CD4-positive, alpha-beta T cell treated with Interleukin-6 for 4 hours (primary cell): Measurements from ENCODE around the gene PIGU.
"Not testable (repeated sequence)": the region's sequence is repeated elsewhere in the genome, so short reads cannot be mapped to it uniquely, and the experiment has no call there.

Experiments used
- DNase-seq: peaks from one replicate; pipeline ENCODE4 v3.0.0-alpha.2; 2020; ENCODE audit warnings: mixed read lengths

The PIGU gene

DNA sequence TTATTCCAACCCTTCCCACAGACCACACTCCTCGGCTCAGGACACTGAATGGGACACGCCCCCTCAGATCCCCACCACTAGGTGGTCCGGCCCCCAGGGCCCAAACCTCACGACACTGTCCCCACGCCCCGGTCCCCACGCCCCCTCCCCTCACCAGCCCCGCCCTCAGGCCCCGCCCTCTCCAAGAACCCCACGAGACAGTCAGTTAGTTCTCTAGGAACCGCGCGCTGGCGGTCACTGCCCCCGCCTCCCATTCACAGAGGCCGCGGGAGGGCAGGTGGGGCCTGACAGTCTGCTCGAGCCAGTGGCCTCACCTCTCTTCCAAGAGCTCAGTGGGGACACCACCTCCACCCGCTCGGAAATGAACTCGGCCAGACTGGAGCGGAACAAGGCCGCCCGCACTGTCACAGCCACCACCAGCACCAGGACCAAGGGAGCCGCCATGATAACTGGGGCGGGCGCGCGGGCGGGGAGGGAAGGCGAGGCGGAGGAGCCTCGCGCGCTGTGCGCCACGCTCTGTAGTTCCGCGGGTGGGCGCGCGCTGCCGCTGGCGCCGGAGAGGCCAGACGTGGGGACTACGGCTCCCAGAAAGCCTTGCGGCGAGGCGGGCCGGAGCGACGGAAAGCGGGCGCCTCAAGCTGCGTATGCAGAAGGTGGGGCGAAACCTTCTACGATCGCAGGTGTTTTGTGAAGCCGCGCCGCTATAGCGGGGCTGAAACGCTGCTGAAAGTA is at the start of gene PIGU:
TSS of gene PIGU (minus strand) at position 451 of the 732 bp plus-strand sequence. CDS start at position 444, 7 bp downstream.
- DNase-seq, result peak; percentile 96

- no peak for DNase-seq
Observed at GRCh38 chr20:34724172-34724571, 47.3 kb upstream of the PIGU start.

- DNase-seq, result not testable (repeated sequence)
Observed at GRCh38 chr20:34722560-34722959, 45.7 kb upstream of the PIGU start.

DNA sequence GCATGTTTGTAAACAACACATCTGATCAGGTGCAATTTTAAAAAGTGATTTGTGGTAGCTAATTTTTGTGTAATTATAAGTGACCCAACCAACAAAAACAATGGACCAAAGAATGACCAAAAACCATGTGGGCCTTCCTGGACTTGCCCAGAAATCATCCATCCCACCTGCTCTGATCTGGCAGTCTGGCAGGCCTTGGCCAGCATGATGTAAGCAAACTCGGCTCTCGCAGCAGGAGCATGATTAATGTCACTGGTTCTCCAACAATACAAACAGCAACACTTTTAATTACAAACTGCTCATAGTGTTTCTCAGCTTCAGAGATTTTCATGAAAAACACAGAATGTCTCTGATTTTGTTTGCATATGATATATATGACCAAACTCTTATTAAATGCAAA is 43.4 kb upstream of the PIGU start:
- DNase-seq, result no peak

DNA sequence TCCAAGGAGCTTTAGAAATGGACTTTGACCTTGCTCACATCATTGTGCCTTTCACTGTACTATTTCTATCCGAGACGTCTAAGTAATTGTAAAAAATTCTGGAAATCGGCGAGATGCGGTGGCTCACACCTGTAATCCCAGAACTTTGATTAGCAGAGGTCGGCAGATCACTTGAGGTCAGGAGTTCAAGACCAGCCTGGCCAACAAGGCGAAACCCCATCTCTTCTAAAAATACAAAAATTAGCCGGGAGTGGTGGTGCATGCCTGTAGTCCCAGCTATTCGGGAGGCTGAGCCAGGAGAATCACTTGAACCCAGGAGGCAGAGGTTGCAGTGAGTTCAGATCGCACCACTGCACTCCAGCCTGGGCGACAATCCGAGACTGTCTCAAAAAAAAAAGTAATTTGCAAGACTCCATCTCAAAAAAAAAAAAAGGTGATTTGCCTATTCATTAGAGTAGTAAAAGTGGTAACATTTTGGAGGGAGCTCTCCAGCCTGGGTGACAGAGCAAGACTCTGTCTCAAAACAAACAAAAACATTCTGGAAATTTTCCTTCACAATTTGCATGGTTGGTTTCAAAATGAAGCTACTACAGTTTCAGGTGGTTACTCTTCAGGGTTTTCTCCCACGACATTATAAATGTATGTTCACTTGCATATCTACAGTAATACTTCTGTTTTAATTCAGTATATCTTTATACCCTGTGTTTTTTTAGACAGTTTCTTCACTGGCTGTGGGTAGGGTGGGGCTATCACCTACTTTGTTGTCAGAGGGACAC is 42.5 kb upstream of the PIGU start:
- not testable (repeated sequence) for DNase-seq

DNA sequence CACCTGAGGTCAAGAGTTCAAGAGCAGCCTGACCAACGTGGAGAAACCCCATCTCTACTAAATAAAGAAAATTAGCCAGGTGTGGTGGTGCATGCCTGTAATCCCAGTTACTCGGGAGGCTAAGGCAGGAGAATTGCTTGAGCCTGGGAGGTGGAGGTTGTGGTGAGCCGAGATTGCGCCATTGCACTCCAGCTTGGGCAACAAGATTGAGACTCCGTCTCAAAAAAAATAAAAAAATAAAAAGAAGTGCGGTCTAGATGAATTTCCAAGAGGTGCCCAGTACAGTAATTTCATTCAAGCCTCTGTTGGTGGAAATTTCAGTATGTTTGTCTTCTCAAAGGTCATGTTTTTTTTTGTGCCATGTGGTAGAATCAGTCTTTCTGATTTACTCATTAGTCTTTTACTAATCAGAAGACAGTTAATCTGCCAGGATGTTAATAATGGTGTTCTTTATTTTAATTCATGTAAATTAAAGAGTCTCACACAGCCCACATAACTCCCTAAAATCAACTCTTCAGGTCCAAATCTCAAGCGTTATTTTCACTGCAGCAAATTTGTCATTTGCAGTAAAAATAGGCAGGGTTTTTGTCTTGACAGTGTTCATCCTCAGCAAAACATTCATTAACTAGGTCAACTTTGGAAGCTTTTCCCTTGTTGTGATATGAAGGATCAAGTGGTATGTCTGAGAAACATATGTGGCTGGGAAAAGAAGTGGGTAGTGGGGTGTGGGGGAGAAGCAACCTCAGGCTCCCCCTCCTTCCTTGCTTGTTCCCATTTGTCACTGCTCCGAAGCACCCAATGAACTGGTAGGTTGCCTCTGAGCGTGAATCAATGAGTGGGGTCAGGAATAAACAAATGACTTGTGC is 40.6 kb upstream of the PIGU start:
- DNase-seq, result no peak

GRCh38 chr20:34716921-34717229 is 40.0 kb upstream of the PIGU start:
- DNase-seq, result no peak

DNA sequence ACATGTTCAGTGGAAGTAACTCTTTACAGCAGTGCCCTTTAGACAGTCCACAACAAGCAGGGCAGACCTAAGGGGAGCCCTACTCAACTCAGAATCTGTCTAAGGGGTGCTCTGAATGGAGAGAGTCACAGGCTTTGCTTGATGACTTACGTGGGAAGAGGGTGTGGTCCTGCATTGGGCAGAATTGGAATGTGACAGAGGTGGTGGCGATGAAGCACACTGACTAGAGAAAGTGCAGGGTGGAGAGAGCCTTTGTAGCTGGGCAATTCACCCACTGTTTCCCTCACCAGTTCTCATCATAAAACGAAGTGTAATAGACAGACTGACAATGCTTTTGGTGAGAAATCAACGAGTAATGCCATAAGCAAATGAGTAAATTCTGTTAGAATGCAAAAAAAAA is 38.5 kb upstream of the PIGU start:
- DNase-seq, result no peak

DNA sequence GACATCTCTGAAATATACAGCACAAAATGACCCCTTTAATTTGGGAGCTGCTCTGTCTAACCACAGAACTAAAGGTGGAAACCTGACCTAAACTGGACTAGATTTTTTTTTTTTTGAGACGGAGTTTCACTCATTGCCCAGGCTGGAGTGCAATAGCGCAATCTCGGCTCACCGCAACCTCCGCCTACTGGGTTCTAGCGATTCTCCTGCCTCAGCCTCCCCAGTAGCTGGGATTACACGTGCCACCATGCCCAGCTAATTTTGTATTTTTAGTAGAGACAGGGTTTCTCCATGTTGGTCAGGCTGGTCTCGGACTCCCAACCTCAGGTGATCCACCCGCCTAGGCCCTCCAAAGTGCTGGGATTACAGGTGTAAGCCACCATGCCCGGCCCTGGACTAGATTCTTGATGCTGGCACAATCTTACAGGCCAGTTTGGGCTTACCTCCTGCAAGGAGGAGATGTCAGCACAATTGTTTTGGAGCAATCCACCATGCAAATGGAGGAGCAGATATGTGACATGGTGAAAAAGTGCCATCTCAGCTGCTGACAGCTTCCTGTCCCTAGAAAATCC is 37.1 kb upstream of the PIGU start:
- DNase-seq, result not testable (repeated sequence)

DNA sequence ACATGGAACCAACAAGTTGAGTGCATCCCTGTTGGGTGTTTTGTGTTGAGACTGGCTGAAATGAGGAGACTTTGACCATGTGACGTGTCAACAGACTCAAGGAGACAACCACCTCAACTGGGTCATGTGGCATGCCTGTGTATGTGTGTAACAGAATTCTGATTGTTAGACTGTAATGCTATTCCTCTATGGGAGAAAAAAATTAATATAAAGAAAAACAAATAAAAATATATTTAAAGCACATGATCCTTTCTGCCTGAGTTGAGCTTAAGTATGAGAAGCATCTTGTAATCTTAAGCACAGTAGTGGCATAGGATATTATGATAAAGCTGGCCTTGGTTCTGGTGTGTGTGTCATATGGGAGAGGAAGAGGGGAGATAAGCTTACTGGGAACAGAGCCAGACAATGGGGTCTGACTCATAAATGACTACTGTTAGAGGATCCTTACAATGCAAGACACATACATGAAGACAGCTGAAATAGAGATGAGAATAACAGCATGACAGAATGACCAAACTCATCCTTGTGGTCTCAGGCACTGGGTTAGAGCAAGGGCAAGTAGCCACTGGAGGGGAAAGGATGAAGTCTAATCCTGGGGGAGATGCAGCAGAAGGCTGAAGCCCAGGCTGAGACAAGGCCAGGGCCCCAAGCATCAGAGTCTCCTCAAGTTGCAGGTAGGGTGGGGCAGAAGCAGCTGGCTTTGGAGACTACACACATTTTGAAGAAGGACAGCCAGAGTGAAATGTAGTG is 36.5 kb upstream of the PIGU start:
- DNase-seq, result peak; percentile 22

DNA sequence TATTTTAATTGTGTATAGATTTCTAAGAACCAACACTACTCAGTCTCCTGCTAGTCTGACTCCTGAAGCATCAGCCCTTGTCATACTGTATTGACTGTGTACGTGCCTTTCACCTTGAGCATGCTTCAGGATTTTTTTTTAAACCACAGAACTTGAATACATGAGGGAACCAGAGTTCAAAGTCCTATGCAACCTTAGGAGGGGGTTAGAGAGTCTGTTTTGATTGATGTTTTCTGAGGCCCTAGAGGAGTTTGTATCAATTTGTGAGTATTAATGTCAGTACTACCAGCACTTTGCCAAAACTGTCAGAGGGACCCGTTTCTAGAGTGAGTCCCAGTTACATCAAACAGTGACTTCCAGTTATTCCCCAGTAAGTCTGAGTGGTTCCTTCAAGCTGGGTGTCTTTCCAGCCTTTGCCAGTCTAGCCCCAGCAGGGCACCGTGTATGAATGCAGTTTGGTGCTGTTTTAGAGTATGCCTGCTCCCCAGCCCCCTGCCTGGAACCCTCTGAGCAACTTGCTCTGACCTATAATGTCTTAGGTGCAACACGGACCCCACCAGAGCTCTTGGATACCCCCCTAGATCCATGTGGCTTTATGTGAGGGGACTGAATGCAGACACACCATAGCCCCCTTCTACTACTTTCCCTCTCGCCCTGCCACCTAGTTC is 35.8 kb upstream of the PIGU start:
- no peak for DNase-seq

DNA sequence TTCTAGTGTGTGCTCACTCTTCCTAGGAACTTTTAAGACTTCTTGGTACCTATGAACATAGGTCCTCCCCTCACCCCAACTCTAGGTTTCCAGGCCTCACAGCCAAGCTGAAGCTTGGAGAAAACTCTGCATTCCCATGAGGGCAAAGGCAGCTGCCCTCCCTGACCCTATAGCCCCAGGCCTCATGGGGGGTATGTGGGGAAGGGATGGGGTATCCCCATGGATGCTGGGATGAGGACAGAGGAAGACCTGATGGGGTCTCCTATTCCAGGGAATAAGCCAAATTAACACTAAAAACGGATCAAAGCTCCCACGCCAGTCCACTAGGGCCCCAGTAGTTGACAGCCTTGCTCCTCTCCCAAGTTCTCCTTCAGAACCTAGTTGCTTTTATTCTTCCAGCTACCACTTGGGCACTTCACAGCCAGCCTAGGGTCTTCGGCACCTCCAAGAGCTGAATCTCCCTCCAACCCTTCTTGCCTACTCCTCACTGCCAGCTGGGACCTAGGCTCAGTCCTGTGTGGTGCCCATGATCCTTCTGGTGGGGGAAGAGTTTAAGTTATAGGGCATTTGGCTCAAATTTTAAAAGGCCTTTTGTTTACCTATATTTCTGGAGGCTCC is 35.0 kb upstream of the PIGU start:
- DNase-seq, result no peak

GRCh38 chr20:34710861-34711574 is 34.1 kb upstream of the PIGU start:
- no peak for DNase-seq

DNA sequence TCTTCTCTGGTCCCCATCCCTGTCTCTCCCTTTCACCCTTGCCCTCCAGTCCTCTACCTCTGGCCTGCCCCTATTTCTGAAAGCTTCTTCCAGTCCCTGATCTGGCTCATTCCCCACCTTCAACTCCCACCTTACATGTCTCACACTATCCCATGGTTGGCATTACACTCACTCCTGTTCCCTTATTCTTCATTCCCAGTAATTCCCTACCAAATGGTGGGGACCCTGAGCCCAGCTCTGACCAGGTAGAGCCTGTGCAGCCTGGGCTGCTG is 33.6 kb upstream of the PIGU start:
- DNase-seq, result no peak

GRCh38 chr20:34709831-34710567 is 33.1 kb upstream of the PIGU start:
- peak; percentile 77 for DNase-seq

DNA sequence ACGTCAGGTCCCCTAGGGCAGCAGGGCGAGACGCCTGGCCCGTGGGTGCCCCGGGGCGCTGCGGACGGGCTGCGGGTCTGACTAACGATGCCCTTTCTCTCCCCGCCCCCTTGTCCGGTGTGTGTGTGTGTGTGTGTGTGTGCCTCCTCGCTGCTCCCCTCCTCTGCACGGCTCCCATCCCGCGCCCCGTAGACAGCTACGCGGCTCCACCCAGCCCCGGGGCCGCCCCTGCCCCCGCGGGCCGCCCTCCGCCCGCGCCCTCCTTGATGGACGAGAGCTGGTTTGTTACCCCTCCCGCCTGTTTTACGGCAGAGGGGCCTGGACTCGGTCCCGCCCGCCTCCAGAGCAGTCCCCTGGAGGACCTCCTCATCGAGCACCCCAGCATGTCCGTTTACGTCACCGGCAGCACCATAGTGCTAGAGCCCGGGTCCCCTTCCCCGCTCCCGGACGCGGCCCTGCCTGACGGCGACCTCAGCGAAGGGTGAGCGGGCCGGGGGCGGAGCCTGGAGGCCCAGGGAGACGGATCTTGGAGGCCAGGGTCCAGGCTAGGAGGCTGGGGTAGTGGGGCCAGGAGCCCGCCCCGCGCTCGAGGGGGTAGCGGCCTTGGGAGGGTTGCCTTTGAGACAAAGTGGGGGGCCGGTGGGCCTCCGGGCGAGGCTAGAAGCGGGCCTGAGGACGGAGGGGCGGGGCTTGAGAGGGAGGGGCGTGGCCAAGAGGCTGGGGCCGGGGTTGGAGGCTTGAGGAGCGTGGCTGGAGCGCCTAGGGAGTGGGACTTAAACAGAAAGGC is 32.3 kb upstream of the PIGU start:
- DNase-seq, result peak; percentile 82

GRCh38 chr20:34708621-34709043 is 31.7 kb upstream of the PIGU start:
- peak; percentile 72 for DNase-seq

DNA sequence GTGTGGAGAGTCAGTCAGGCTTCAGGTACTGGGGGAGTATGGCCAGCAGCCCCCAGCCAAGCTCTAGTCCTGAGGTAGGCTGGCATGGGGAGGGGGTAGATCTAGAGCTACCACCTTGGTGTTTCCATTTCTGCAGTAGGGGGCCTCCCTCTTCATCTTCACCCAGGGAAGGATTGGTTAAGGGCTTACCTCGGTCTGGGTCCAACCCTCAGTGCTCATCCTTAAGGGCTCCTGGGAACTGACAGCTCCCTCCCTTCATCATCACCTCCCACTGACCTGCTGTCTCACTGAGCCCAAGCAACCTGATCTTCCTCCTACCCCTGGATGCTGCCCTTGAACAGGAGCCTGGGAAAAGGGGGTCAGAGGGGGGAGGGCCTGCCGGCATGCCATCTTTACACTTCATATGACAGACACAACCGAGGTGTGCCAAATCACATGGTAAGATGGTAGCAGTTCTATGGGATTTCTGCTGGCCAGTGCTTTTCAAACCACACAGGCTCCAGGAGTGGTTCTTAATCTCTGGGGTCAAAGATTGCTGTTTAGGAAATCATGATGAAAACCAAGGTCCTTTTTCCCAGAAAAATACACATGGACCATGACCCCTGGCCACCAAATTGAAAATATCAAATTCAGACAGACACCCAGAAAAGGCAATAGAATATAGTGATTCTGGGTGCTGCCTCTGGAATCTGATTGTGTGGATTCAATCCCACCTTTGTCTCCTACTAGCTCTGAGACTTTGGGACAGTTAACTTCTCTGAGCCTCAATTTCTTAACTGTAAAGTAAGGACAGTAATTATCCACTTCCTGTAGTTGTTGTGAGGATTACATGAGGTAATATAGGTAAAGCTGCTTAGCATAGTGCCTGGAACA is 30.3 kb upstream of the PIGU start:
- DNase-seq, result no peak
